GM10248 (cell line): ENCODE results near the gene CAMK1D.

Experiments
- CTCF ChIA-PET: fragments of 300-600 bp; sonication (Branson Sonifier 250); formaldehyde crosslinking; extraction: SDS; loops from one replicate; lab custom pipeline; 2021; ENCODE audit warnings: antibody characterized with exemption; lab: Yijun Ruan, JAX
- POLR2A ChIA-PET: fragments of 350-650 bp; sonication (Branson Sonifier 250); formaldehyde crosslinking; extraction: SDS; loops from one replicate; lab custom pipeline; 2020; ENCODE audit warnings: antibody characterized with exemption; lab: Yijun Ruan, JAX
- DNase-seq: peaks from one replicate; pipeline ENCODE4 v3.0.0; 2012; ENCODE audit errors: extremely low spot score
- TF ChIP-seq, protein P1 (sequence below): IDR thresholded peaks from 2 replicates; pipeline ENCODE4 v1.5.1; 2012; ENCODE audit warnings: mild to moderate bottlenecking, low read depth; ENCODE audit errors: extremely low read depth, missing control alignments, control extremely low read depth

CAMK1D gene

DNA sequence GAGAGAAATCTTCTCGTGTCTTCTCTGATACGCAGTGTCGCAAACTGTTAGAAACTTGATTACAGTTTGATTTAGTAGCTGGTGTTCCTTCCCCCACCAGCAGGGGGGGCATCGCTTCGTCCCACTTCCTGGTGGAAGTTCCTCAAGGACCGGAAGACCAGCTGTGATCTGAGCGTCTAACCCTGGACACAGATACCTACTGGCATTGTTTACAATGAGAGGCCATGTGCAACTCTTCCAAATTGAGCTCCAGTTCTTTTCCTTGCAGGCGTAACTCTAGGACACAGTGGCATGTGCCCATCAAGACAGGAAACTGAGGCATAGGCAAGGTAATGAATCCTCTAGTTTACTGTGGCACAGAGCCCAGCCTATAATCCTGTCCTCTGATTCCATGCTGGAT lies 433.2 kb downstream of the CAMK1D start:
- DNase-seq: peak; percentile 53
- CTCF ChIA-PET: interaction anchor here (0.8 to 3.4 kb wide), 22 partner anchors 10 to 185 kb away, joined by 3 to 38 read pairs (median 4); no protein-coding TSS in a partner anchor
- POLR2A ChIA-PET: no interaction called here
- TF ChIP-seq, protein P1, sequence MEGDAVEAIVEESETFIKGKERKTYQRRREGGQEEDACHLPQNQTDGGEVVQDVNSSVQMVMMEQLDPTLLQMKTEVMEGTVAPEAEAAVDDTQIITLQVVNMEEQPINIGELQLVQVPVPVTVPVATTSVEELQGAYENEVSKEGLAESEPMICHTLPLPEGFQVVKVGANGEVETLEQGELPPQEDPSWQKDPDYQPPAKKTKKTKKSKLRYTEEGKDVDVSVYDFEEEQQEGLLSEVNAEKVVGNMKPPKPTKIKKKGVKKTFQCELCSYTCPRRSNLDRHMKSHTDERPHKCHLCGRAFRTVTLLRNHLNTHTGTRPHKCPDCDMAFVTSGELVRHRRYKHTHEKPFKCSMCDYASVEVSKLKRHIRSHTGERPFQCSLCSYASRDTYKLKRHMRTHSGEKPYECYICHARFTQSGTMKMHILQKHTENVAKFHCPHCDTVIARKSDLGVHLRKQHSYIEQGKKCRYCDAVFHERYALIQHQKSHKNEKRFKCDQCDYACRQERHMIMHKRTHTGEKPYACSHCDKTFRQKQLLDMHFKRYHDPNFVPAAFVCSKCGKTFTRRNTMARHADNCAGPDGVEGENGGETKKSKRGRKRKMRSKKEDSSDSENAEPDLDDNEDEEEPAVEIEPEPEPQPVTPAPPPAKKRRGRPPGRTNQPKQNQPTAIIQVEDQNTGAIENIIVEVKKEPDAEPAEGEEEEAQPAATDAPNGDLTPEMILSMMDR: peak; percentile 44

DNA sequence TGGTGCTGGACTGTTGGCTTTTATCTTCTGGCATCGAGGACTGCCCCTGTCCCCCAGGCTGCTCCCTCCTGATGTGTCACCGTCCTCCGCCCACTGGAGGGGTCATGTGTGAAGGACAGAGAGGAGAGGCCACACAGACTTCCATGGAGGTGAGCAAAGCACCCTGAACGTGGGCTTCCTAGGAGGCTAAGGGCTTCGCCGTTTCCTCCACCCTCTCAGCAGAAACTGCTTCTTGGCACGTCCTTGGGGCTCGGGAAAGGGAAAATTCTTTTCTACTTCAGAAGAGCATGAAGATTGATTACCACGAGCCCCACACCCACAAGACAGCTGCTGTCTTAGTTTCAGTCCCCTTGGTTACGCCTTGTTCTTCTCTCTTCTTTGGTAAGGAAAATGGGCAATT lies 433.9 kb downstream of the CAMK1D start:
- POLR2A ChIA-PET: no interaction called here
- TF ChIP-seq, protein P1: no peak
- CTCF ChIA-PET: interaction anchor here (1.3 to 3.4 kb wide), 4 partner anchors 11 to 184 kb away, joined by 3 to 38 read pairs (median 8); no protein-coding TSS in a partner anchor
- no peak for DNase-seq

DNA sequence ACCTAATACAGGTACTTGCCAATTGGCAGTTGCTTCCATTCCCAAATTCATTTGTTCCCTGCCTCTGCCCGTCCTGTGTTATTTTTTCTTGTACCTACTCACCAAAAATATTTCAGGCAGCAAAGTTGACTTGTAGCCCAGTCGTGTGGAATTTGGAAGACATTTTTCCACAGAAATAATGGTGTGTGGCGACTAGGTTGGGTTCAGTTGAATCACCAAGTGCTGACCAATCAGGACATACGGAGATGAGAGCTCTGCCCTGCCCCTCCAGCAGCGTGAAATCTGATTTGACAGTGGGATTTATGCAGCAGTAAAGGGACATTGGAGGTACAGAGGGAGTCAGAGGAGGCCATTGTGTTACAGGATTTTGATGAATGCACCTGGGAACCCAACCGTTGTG lies 435.3 kb downstream of the CAMK1D start:
- TF ChIP-seq, protein P1: no peak
- ChIA-PET CTCF (interaction anchor here (1.3 kb wide), 2 partner anchors 9 to 28 kb away, joined by 3 to 4 read pairs; no protein-coding TSS in a partner anchor), POLR2A (no interaction called here)
- no peak for DNase-seq

DNA sequence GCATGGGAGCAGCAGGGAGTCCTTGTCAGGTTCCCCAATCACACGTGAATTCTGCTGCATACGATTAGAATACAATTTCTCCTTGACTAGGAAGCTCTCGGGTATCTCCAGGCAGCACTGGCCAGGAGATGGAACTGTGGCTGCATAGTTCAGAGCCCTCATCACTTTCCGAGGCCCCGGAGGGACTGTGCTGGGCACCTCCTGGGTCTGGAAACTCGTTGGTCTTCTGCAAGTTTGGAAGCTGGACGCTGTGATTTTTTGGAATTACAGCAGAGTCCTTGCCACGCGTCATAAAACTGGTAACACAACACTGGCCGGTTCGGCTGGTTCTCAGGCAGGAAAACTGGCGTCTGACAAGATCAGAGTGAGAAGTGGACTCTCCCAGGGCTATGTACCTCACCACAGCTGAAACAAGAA lies 436.1 kb downstream of the CAMK1D start:
- POLR2A ChIA-PET: no interaction called here
- CTCF ChIA-PET: interaction anchor here (1.3 kb wide), 2 partner anchors 9 to 27 kb away, joined by 3 to 4 read pairs; no protein-coding TSS in a partner anchor
- TF ChIP-seq, protein P1: no peak
- no peak for DNase-seq

DNA sequence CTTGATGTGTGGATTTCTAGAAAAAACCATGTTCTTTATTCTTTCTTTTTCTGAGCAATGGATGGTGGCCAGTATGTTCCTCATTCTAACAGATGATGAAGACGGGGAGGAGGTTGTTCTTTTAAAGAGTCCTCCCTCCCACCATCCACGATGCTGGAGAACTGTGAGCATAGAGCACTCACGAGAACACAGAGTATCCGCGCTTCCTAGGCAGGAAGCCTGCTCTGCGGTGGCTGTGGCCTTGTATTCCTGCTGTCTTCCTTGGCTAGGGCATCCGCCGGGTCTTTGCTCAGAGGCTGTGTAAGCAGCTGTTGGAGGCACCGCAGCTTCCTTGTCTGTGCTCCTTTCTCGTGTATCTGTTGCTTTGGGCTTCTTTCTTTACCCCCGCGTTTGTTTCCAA lies 437.9 kb downstream of the CAMK1D start:
- DNase-seq: no peak
- TF ChIP-seq, protein P1: no peak
- ChIA-PET POLR2A (no interaction called here), CTCF (no interaction called here)

- ChIA-PET CTCF (interaction anchor here (1.2 to 1.4 kb wide), 2 partner anchors 9 to 114 kb away, joined by 4 to 5 read pairs; no protein-coding TSS in a partner anchor), POLR2A (no interaction called here)
- no peak for DNase-seq
- TF ChIP-seq, protein P1: no peak
These were observed 438.9 kb downstream of the CAMK1D start for GRCh38 chr10:12788277-12788676.
